Mesenchymal stem cell (in vitro differentiated cells and primary cell): ENCODE data around the gene CSRP1.
A peak's percentile ranks its signal among the peaks of the same experiment; 100 is the strongest.

Experiments
- DNase-seq: peaks from one replicate; pipeline ENCODE4 v3.0.0-alpha.2; 2013
- H2AFZ ChIP-seq: one replicate; pipeline ENCODE4 v1.6.1; 2013; ENCODE audit warnings: low read depth, mild to moderate bottlenecking, control low read depth, inconsistent platforms, low read length, moderate library complexity
- H2AK5ac ChIP-seq: 2 replicates; pipeline ENCODE4 v1.6.1; 2013; ENCODE audit warnings: low read length, moderate library complexity, mild to moderate bottlenecking, inconsistent platforms; ENCODE audit not compliant: severe bottlenecking
- H2BK120ac ChIP-seq: one replicate; pipeline ENCODE4 v1.6.1; 2013; ENCODE audit warnings: low read depth, mild to moderate bottlenecking, inconsistent platforms, low read length, moderate library complexity
- H2BK12ac ChIP-seq, 2 experiments: one replicate each; pipeline ENCODE4 v1.6.1; 2013; ENCODE audit warnings: inconsistent platforms in 2 of 2, low read length in 2 of 2, mild to moderate bottlenecking in 2 of 2, moderate library complexity in 2 of 2, control low read depth in 1 of 2
- H2BK15ac ChIP-seq: one replicate; pipeline ENCODE4 v1.6.1; 2013; ENCODE audit warnings: mild to moderate bottlenecking, low read depth, inconsistent platforms; ENCODE audit not compliant: poor library complexity, severe bottlenecking
- H2BK5ac ChIP-seq: 2 replicates; pipeline ENCODE4 v1.6.1; 2013; ENCODE audit warnings: low read depth, mild to moderate bottlenecking, low read length, control low read depth, inconsistent platforms; ENCODE audit not compliant: poor library complexity, severe bottlenecking
- H3K14ac ChIP-seq, 2 experiments: one replicate each; pipeline ENCODE4 v1.6.1; 2013; ENCODE audit warnings: inconsistent platforms in 2 of 2, low read length in 2 of 2, control low read depth in 1 of 2, mild to moderate bottlenecking in 1 of 2, moderate library complexity in 1 of 2
- H3K18ac ChIP-seq, 2 experiments: one replicate each; pipeline ENCODE4 v1.6.1; 2013; ENCODE audit warnings: inconsistent platforms in 2 of 2, low read length in 2 of 2, control low read depth in 1 of 2, low read depth in 1 of 2, mild to moderate bottlenecking in 1 of 2
- H3K23ac ChIP-seq, 2 experiments: one replicate each; pipeline ENCODE4 v1.6.1; 2013; ENCODE audit warnings: inconsistent platforms in 2 of 2, low read length in 2 of 2, mild to moderate bottlenecking in 2 of 2, moderate library complexity in 2 of 2, control low read depth in 1 of 2
- H3K27ac ChIP-seq: 2 replicates; pipeline ENCODE4 v1.5.1; 2013; ENCODE audit warnings: mild to moderate bottlenecking, moderate library complexity, low read length, control low read depth, inconsistent platforms; ENCODE audit not compliant: poor library complexity, severe bottlenecking
- H3K27me3 ChIP-seq, 2 experiments: 2 replicates each; pipeline versions ENCODE4 v1.6.1 to v1.7.0; 2013; ENCODE audit warnings: low read length in 2 of 2, mild to moderate bottlenecking in 2 of 2, moderate library complexity in 2 of 2, control low read depth in 1 of 2, inconsistent platforms in 1 of 2; ENCODE audit not compliant: control insufficient read depth in 1 of 2, insufficient read depth in 1 of 2
- H3K36me3 ChIP-seq, 2 experiments: 2 replicates each; pipeline versions ENCODE4 v1.6.1 to v1.7.0; 2013; ENCODE audit warnings: low read length in 2 of 2, control low read depth in 1 of 2, inconsistent platforms in 1 of 2, low read depth in 1 of 2, mild to moderate bottlenecking in 1 of 2; ENCODE audit not compliant: insufficient read depth in 2 of 2, control insufficient read depth in 1 of 2
- H3K4ac ChIP-seq, 2 experiments: one replicate each; pipeline ENCODE4 v1.6.1; 2013; ENCODE audit warnings: inconsistent platforms in 2 of 2, low read length in 2 of 2, mild to moderate bottlenecking in 2 of 2, moderate library complexity in 2 of 2, control low read depth in 1 of 2, low read depth in 1 of 2
- H3K4me1 ChIP-seq: 2 replicates; pipeline ENCODE4 v1.6.1; 2013; ENCODE audit warnings: low read depth, low read length, control low read depth; ENCODE audit not compliant: control insufficient read depth, insufficient read depth
- H3K4me2 ChIP-seq: 2 replicates; pipeline ENCODE4 v1.6.1; 2013; ENCODE audit warnings: low read length, mild to moderate bottlenecking, inconsistent platforms; ENCODE audit not compliant: poor library complexity, severe bottlenecking
- H3K4me3 ChIP-seq, 2 experiments: 2 replicates each; pipeline versions ENCODE4 v1.5.1 to v1.7.0; 2013; ENCODE audit warnings: low read length in 2 of 2, mild to moderate bottlenecking in 2 of 2, control low read depth in 1 of 2, low read depth in 1 of 2; ENCODE audit not compliant: insufficient read depth in 1 of 2
- H3K79me1 ChIP-seq: replicated peaks from 2 replicates; pipeline ENCODE4 v1.6.1; 2013; ENCODE audit warnings: mild to moderate bottlenecking, control low read depth, low read length, inconsistent platforms; ENCODE audit not compliant: poor library complexity, severe bottlenecking
- H3K9ac ChIP-seq: 2 replicates; pipeline ENCODE4 v1.7.0; 2013; ENCODE audit warnings: mild to moderate bottlenecking, low read length, moderate library complexity
- H3K9me3 ChIP-seq: 2 replicates; pipeline ENCODE4 v1.7.0; 2013; ENCODE audit warnings: mild to moderate bottlenecking, low read length; ENCODE audit not compliant: control insufficient read depth
- H4K8ac ChIP-seq: one replicate; pipeline ENCODE4 v1.6.1; 2013; ENCODE audit warnings: inconsistent platforms, mild to moderate bottlenecking, low read length, moderate library complexity
- H4K91ac ChIP-seq: one replicate; pipeline ENCODE4 v1.6.1; 2013; ENCODE audit warnings: mild to moderate bottlenecking, low read length, inconsistent platforms
- WGBS: methylation state at CpG from one replicate; pipeline ENCODE4 v1.1.7; 2013; ENCODE audit warnings: mixed read lengths; 5-methylcytosine and 5-hydroxymethylcytosine counted together

The CSRP1 gene

DNA sequence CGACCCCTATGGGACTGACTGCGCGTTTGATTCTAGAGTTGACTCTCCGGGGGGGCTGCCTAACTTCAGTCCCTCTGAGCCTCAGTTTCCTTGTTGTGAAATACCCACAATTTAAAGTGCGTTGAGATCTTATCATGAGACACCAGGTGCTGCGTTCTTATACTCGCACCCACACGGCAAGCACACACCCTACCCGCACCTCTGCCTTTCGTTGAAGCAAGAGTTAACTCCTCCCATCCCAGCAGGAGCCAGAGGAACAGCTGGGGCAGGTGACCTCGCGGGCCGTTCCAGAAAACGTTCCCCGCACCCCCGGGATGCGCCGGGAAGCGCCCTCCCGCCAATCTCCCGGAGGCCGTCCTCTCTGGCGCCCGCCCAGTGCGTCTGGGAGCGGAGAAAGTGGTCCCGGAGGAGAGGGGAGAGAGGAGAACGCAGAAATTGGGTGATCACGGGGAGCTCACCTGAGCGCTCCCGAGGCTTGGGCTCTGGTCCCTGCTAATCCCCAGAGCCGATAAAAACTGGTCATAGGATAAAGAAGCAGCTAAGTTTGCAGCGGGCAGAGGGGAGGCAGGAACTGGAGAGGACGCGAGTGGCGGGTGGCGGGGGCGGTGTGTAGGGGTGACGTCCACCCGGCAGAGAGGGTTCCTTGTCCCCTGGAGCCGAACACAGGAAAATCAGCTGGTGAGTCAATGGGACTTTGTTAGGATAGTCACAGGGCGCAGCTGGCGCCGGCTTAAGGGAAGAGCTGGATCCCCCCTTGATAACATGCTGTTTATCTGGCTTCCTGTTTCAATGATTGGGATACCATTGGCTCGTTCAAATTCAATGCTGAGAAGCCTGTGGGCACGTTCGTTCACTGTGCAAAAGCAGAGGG is 32.9 kb upstream of the CSRP1 start:
- under 1% methylated on average over 47 of the region's 47 CpGs for WGBS
- H3K4me2 ChIP-seq, result peak overlapping the region; percentile 92
- no peaks in the 10 kb centered on the region for H3K9me3 ChIP-seq
- peak overlapping the region; percentile 77 for H2BK120ac ChIP-seq
- peak overlapping the region; percentile 93 for H3K9ac ChIP-seq
- H2BK5ac ChIP-seq, result peak overlapping the region; percentile 24
- H3K27me3 ChIP-seq, result no peaks in the 10 kb centered on the region
- peak overlapping the region; percentile 75 for H3K27ac ChIP-seq
- peak overlapping the region in 1 of 2 experiments; percentile 97 for H3K14ac ChIP-seq
- peak overlapping the region; percentile 86 for H2BK15ac ChIP-seq
- peak overlapping the region; percentile 72 to 86 for H2BK12ac ChIP-seq
- H2AK5ac ChIP-seq, result no peak overlapping the region
- DNase-seq, result peak; percentile 84
- peaks cover 2% of the 10 kb centered on the region for H3K79me1 ChIP-seq
- peaks cover 25% of the 10 kb centered on the region for H3K4me1 ChIP-seq
- peak overlapping the region in 1 of 2 experiments; percentile 72 for H3K23ac ChIP-seq
- no peaks in the 10 kb centered on the region for H3K36me3 ChIP-seq
- H2AFZ ChIP-seq, result peak overlapping the region; percentile 81
- H4K8ac ChIP-seq, result peak overlapping the region; percentile 67
- peak overlapping the region; percentile 74 to 94 for H3K4me3 ChIP-seq
- H3K4ac ChIP-seq, result peak overlapping the region; percentile 35 to 96
- H4K91ac ChIP-seq, result peak overlapping the region; percentile 64
- H3K18ac ChIP-seq, result peak overlapping the region; percentile 60 to 84

DNA sequence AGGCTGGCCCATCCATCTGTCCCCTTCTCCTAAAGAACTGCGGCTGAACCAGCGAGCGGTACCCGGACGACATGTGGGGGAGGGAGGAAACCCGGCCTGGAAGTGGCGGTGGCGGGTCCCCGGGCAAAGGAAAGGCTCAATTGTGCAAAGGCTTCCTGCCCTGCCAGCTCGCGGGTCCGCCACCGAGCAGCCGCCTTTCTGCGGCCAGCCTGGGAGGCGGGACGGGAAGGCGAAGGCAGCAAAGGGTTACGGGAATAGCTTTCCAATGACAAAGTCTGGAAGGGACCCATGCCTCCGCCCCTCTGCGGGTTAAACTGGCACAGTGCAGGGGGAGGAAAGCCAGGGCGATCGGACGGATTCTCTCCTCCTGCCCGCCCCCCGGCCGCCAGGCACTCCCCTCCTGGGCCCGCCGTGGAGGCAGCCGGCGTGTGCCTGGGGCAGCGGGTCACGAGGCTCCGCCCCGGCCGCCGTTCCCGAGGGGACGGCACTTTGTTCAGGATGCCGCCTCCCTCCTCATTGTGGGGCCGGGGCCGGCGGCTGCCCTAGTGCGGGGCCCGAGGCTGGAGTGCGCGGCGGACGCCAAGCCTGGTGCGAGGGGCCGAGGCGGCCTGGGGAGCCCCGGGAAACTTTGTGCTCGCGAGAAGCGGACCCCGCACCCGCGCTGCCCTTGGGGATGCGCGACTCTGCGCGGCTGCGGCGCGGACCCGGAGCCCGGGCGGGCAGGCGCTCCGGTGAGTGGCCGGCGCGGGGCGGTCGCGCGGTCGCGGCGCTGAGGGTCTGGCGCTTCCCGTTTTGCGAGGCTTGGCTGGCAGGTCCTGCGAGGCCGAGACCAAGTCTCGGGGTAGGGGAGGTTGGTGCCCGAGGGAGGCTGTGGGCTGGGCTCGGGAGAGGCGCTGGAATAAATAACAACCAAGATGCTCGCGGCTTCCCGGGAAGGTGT is 32.0 kb upstream of the CSRP1 start, which contains the start of gene NAV1:
NAV1 (plus strand) TSS at position 516 of the 940 bp plus-strand sequence. CDS start 83,758 bp downstream, outside the sequence.
- under 1% methylated on average over 80 of the region's 93 CpGs for whole genome bisulfite sequencing
- H3K14ac ChIP-seq, result peak within 1 kb of the TSS; percentile 17 to 97
- peak within 1 kb of the TSS; percentile 86 to 98 for H2BK12ac ChIP-seq
- no peaks in the 10 kb centered on the region for H3K27me3 ChIP-seq
- peak; percentile 89 for DNase-seq
- no peaks in the 10 kb centered on the region for H3K36me3 ChIP-seq
- H2AK5ac ChIP-seq, result peak within 1 kb of the TSS; percentile 17
- peak within 1 kb of the TSS; percentile 74 to 94 for H3K4me3 ChIP-seq
- peak within 1 kb of the TSS; percentile 85 for H4K91ac ChIP-seq
- H3K9me3 ChIP-seq, result no peaks in the 10 kb centered on the region
- H4K8ac ChIP-seq, result peak within 1 kb of the TSS; percentile 90
- H2BK15ac ChIP-seq, result peak within 1 kb of the TSS; percentile 97
- peak within 1 kb of the TSS; percentile 33 for H2BK5ac ChIP-seq
- H3K18ac ChIP-seq, result peak within 1 kb of the TSS; percentile 92 to 93
- peak within 1 kb of the TSS; percentile 80 for H2BK120ac ChIP-seq
- peak within 1 kb of the TSS; percentile 92 for H3K4me2 ChIP-seq
- peak within 1 kb of the TSS; percentile 93 for H3K9ac ChIP-seq
- peaks cover 2% of the 10 kb centered on the region for H3K79me1 ChIP-seq
- H2AFZ ChIP-seq, result peak within 1 kb of the TSS; percentile 81
- H3K4ac ChIP-seq, result peak within 1 kb of the TSS; percentile 67 to 96
- H3K23ac ChIP-seq, result peak within 1 kb of the TSS in 1 of 2 experiments; percentile 72
- H3K27ac ChIP-seq, result peak within 1 kb of the TSS; percentile 75
- peaks cover 25% of the 10 kb centered on the region for H3K4me1 ChIP-seq

DNA sequence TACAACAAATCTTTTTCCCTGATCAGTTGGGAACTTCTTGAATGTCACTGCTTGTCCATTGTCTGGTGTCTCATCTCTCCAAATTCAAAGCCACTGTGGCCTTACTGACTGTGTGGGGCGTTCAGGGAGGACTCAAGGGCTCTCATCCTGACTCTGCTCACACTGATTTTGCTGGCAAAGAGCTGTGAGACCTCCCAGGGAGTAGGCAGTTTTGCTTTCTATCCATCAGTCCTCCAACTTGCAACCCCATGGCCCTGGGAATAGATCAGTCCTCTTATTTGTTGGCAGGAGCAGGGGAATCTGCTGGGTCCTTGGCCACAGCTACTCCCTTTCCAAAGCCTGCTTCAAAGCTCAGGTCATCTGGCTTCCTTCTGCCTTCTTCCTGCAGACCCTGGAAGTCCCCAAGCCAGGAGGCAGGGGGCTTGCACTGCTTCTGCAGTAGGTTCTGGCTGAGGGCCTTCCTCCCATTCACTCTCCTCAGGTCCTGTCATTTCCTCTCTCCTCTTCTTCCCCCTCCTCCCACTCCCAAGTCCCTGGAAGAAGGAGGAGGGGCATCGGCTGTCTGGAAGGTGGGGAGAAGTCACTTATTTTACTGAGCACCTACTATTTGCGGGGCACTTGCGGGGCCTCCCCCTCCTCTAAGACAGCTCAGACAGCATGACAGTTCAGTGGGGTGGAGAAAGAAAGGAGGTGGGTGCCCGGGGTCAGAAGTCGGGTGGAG is 31.1 kb upstream of the CSRP1 start:
- H3K14ac ChIP-seq, result no peak overlapping the region
- 17% methylated on average over 3 of the region's 6 CpGs for WGBS
- H2AFZ ChIP-seq, result peak overlapping the region; percentile 58
- H3K79me1 ChIP-seq, result peaks cover 2% of the 10 kb centered on the region
- H3K27ac ChIP-seq, result peak overlapping the region; percentile 71
- H2BK15ac ChIP-seq, result peak overlapping the region; percentile 97
- H2BK5ac ChIP-seq, result no peak overlapping the region
- peak overlapping the region in 1 of 2 experiments; percentile 72 for H3K23ac ChIP-seq
- no peaks in the 10 kb centered on the region for H3K9me3 ChIP-seq
- peak overlapping the region; percentile 93 for H3K9ac ChIP-seq
- peak overlapping the region; percentile 80 for H2BK120ac ChIP-seq
- H3K4me1 ChIP-seq, result peaks cover 23% of the 10 kb centered on the region
- no peaks in the 10 kb centered on the region for H3K27me3 ChIP-seq
- peak overlapping the region; percentile 90 for H4K8ac ChIP-seq
- H2AK5ac ChIP-seq, result peak overlapping the region; percentile 17
- peak overlapping the region; percentile 92 for H3K4me2 ChIP-seq
- H3K36me3 ChIP-seq, result no peaks in the 10 kb centered on the region
- H3K18ac ChIP-seq, result peak overlapping the region; percentile 92 to 93
- H4K91ac ChIP-seq, result peak overlapping the region; percentile 85
- H3K4me3 ChIP-seq, result peak overlapping the region; percentile 74 to 94
- peak overlapping the region in 1 of 2 experiments; percentile 82 for H3K4ac ChIP-seq
- DNase-seq, result peak; percentile 70
- peak overlapping the region; percentile 82 to 98 for H2BK12ac ChIP-seq
